Endothelial cell (in vitro differentiated cells): ENCODE data around the gene NIN. TPM values are rescaled to one million over a fixed set of nuclear protein-coding genes. Genes with fewer than 3 reads are reported as not detected.

Experiments used
- DNase-seq: peaks from one replicate; pipeline ENCODE4 v3.0.0; 2021; ENCODE audit warnings: low spot score
- H3K27ac Mint-ChIP-seq: one replicate; pipeline ENCODE4 v1.8.0; 2021; ENCODE audit warnings: mixed read lengths, inconsistent platforms; ENCODE audit not compliant: unreplicated experiment
- H3K27me3 Mint-ChIP-seq: one replicate; pipeline ENCODE4 v1.8.0; 2021; ENCODE audit warnings: mild to moderate bottlenecking, moderate library complexity, mixed read lengths, inconsistent platforms; ENCODE audit not compliant: unreplicated experiment
- H3K36me3 Mint-ChIP-seq: one replicate; pipeline ENCODE4 v1.8.0; 2021; ENCODE audit warnings: mild to moderate bottlenecking, low read depth, mixed read lengths, inconsistent platforms; ENCODE audit not compliant: unreplicated experiment
- H3K4me1 Mint-ChIP-seq: one replicate; pipeline ENCODE4 v1.8.0; 2021; ENCODE audit warnings: mild to moderate bottlenecking, mixed read lengths, inconsistent platforms; ENCODE audit not compliant: unreplicated experiment
- H3K4me3 Mint-ChIP-seq: one replicate; pipeline ENCODE4 v1.8.0; 2021; ENCODE audit warnings: mild to moderate bottlenecking, mixed read lengths, inconsistent platforms; ENCODE audit not compliant: unreplicated experiment
- H3K9me3 Mint-ChIP-seq: one replicate; pipeline ENCODE4 v1.8.0; 2021; ENCODE audit warnings: mixed read lengths, inconsistent platforms; ENCODE audit not compliant: unreplicated experiment
- CTCF ChIP-seq: fragments of 200-600 bp; sonication (generic); IDR thresholded peaks from one replicate; pipeline ENCODE4 v1.5.0; 2021; ENCODE audit warnings: antibody characterized with exemption; ENCODE audit not compliant: unreplicated experiment
- total RNA-seq: library from RNA; stranded (reverse); fragmentation: NEBNext Ultra II Directional; extraction: Animal tissue kit (Norgen Biotek cat#: 25700); gene quantifications from one replicate; pipeline ENCODE4 v1.2.1, GENCODE V29; 2021; ENCODE audit not compliant: unreplicated experiment

NIN gene
- total RNA-seq, 1 donor from 2014 or later: 50.0 TPM

GRCh38 chr14:50785457-50786063, 45.4 kb downstream of the NIN start:
- Mint-ChIP-seq H3K36me3 (peaks cover 8% of the 10 kb centered on the region), H3K4me1 (peaks cover 63% of the 10 kb centered on the region), H3K9me3 (no peaks in the 10 kb centered on the region), H3K27ac (peak overlapping the region; percentile 97), H3K27me3 (no peaks in the 10 kb centered on the region), H3K4me3 (peak overlapping the region; percentile 26)
- DNase-seq: peak; percentile 12
- no peak for TF ChIP-seq CTCF

GRCh38 chr14:50784683-50785456, 46.1 kb downstream of the NIN start:
- no peak for TF ChIP-seq CTCF
- no peak for DNase-seq
- Mint-ChIP-seq H3K36me3 (peaks cover 5% of the 10 kb centered on the region), H3K4me3 (peak overlapping the region; percentile 26), H3K27ac (peak overlapping the region; percentile 97), H3K9me3 (no peaks in the 10 kb centered on the region), H3K4me1 (peaks cover 63% of the 10 kb centered on the region), H3K27me3 (no peaks in the 10 kb centered on the region)

DNA sequence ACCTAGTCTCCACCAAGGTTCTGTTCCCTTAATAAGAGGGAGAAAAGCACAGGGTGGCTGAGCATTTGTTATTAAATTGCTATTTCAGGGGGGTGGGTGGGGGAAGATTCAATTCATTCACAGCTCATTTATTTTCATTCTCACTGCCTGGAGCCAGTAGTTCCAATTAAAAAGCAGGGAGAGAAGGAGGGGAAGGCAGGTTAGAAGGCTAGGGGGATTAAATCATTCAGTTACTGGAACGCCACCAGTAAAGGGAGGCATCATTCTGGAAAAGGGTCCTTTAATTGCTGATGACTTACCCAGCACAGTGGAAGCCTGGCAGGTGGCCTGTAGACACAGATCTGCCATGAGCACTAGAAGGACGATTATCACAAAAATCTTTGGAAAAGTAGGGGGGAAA, 47.4 kb downstream of the NIN start:
- no peaks in the 10 kb centered on the region for H3K27me3 Mint-ChIP-seq
- H3K4me3 Mint-ChIP-seq: no peak overlapping the region
- H3K4me1 Mint-ChIP-seq: peaks cover 72% of the 10 kb centered on the region
- H3K9me3 Mint-ChIP-seq: no peaks in the 10 kb centered on the region
- no peak for TF ChIP-seq CTCF
- no peak overlapping the region for H3K27ac Mint-ChIP-seq
- DNase-seq: no peak
- no peaks in the 10 kb centered on the region for H3K36me3 Mint-ChIP-seq

GRCh38 chr14:50780393-50780792, 50.6 kb downstream of the NIN start:
- Mint-ChIP-seq H3K9me3 (no peaks in the 10 kb centered on the region), H3K4me3 (no peak overlapping the region), H3K27me3 (no peaks in the 10 kb centered on the region), H3K4me1 (peaks cover 42% of the 10 kb centered on the region), H3K36me3 (peaks cover 3% of the 10 kb centered on the region), H3K27ac (peak overlapping the region; percentile 21)
- no peak for DNase-seq
- no peak for TF ChIP-seq CTCF
